Peyer's patch (tissue), 4 donors: ENCODE measurements around the gene CDC25A. TPM values are rescaled to one million over a fixed set of nuclear protein-coding genes. Genes with fewer than 3 reads are reported as not detected.

Experiments used
- DNase-seq, 3 donors: peaks; one replicate each; pipeline ENCODE4 v3.0.0-alpha.2; 2017 to 2019
- H3K27ac ChIP-seq, 4 donors: fragments of 200-600 bp; sonication (generic); one replicate each; pipeline ENCODE4 v1.5.1; 2016 to 2019
- H3K27me3 ChIP-seq, 2 donors: fragments of 200-600 bp; sonication (generic); one replicate each; pipeline ENCODE4 v1.5.1; 2019
- H3K36me3 ChIP-seq, 3 donors: fragments of 200-600 bp; sonication (generic); one replicate each; pipeline ENCODE4 v1.5.1; 2016 to 2019
- H3K4me1 ChIP-seq, 4 donors: fragments of 200-600 bp; sonication (generic); one replicate each; pipeline ENCODE4 v1.5.1; 2016 to 2019
- H3K4me3 ChIP-seq, 4 donors: fragments of 200-600 bp; sonication (generic); 1 replicate in 3 of 4; 2 replicates in 1 of 4; pipeline ENCODE4 v1.5.1; 2016 to 2019; ENCODE audit warnings: mild to moderate bottlenecking in 1 of 4
- H3K9me3 ChIP-seq, 4 donors: fragments of 200-600 bp; sonication (generic); one replicate each; pipeline ENCODE4 v1.5.1; 2016 to 2019; ENCODE audit warnings: mild to moderate bottlenecking in 1 of 4
- CTCF ChIP-seq, 6 experiments: fragments of 450-650 bp in 4 of 6; fragments of 200-600 bp in 2 of 6; sonication (generic) in 1 of 6; IDR thresholded peaks; one replicate each; pipeline ENCODE4 v1.5.1; 2017 to 2019; ENCODE audit warnings: antibody characterized with exemption in 6 of 6, mild to moderate bottlenecking in 3 of 6, moderate library complexity in 1 of 6
- POLR2A ChIP-seq, 2 donors: fragments of 450-650 bp; IDR thresholded peaks; one replicate each; pipeline ENCODE4 v1.5.1; 2017; ENCODE audit warnings: antibody characterized with exemption in 2 of 2, mild to moderate bottlenecking in 2 of 2, moderate library complexity in 2 of 2
- total RNA-seq, 4 donors: library from RNA; depleted of rRNA; stranded (reverse); fragments of >200 nt; gene quantifications; one replicate each; pipeline ENCODE4 v1.1.0, GENCODE V29; 2016

CDC25A gene
- 10 to 100 TPM in 1 of 4 donors, 1 to 10 TPM in 3; 3.3 to 10.4 (median 6.3) TPM for total RNA-seq

- peak within 1 kb of the TSS in 3 of 4 donors; percentile 41 to 63 (median 47) for H3K27ac ChIP-seq
- peaks cover 0 to 12% (median 4%) of the 10 kb centered on the region in 4 donors for H3K4me1 ChIP-seq
- no peaks in the 10 kb centered on the region for H3K27me3 ChIP-seq
- DNase-seq, result peak; percentile 95 to 98 (median 96)
- TF ChIP-seq POLR2A (IDR thresholded peaks at IDR 0.05) (no peak), CTCF (IDR thresholded peaks at IDR 0.05) (no peak)
- H3K9me3 ChIP-seq, result no peaks in the 10 kb centered on the region
- H3K4me3 ChIP-seq, result peak within 1 kb of the TSS; percentile 58 to 85 (median 77)
- no peaks in the 10 kb centered on the region for H3K36me3 ChIP-seq
These were observed at the start of gene CDC25A for GRCh38 chr3:48188266-48189201. TSS of gene CDC25A (minus strand) at chr3:48188417. CDS start at chr3:48187947, 470 bp downstream.

- Histone ChIP-seq H3K27me3 (no peaks in the 10 kb centered on the region), H3K27ac (no peak overlapping the region)
These were observed 48.3 kb upstream of the CDC25A start for GRCh38 chr3:48236531-48236930.

GRCh38 chr3:48233542-48233941, 45.3 kb upstream of the CDC25A start:
- no peaks in the 10 kb centered on the region for H3K36me3 ChIP-seq
- TF ChIP-seq CTCF (IDR thresholded peaks at IDR 0.05), result no peak
- peak overlapping the region in 1 of 4 donors; percentile 42 for H3K27ac ChIP-seq
- no peak overlapping the region for H3K4me3 ChIP-seq
- DNase-seq, result peak in 1 of 3 donors; percentile 2
- H3K9me3 ChIP-seq, result no peaks in the 10 kb centered on the region
- no peaks in the 10 kb centered on the region for H3K27me3 ChIP-seq
- H3K4me1 ChIP-seq, result peaks cover 0 to 14% (median 0%) of the 10 kb centered on the region in 4 donors

More at GRCh38 chr3:48236531-48236930, 48.3 kb upstream of the CDC25A start:
- no peak for TF ChIP-seq POLR2A (IDR thresholded peaks at IDR 0.05)
- TF ChIP-seq CTCF (IDR thresholded peaks at IDR 0.05), result no peak
- peak in 1 of 3 donors; percentile 26 for DNase-seq
- Histone ChIP-seq H3K9me3 (no peaks in the 10 kb centered on the region), H3K36me3 (no peaks in the 10 kb centered on the region), H3K4me1 (peaks cover 0 to 14% (median 0%) of the 10 kb centered on the region in 4 donors), H3K4me3 (no peak overlapping the region)

- peak; percentile 34 to 87 (median 86) for DNase-seq
These were observed 44.5 kb upstream of the CDC25A start for GRCh38 chr3:48232734-48233133.

GRCh38 chr3:48232232-48232631, 44.0 kb upstream of the CDC25A start:
- TF ChIP-seq POLR2A (IDR thresholded peaks at IDR 0.05) (no peak), CTCF (IDR thresholded peaks at IDR 0.05) (no peak)
- no peak for DNase-seq
- no peaks in the 10 kb centered on the region for H3K36me3 ChIP-seq

More at GRCh38 chr3:48232734-48233133, 44.5 kb upstream of the CDC25A start:
- Histone ChIP-seq H3K9me3 (no peaks in the 10 kb centered on the region), H3K36me3 (no peaks in the 10 kb centered on the region), H3K27ac (peak overlapping the region in 1 of 4 donors; percentile 42), H3K27me3 (no peaks in the 10 kb centered on the region), H3K4me3 (no peak overlapping the region), H3K4me1 (peaks cover 0 to 14% (median 0%) of the 10 kb centered on the region in 4 donors)
- TF ChIP-seq CTCF (IDR thresholded peaks at IDR 0.05) (peak; percentile 4 to 47 (median 36)), POLR2A (IDR thresholded peaks at IDR 0.05) (no peak)

More at GRCh38 chr3:48232232-48232631, 44.0 kb upstream of the CDC25A start:
- Histone ChIP-seq H3K27me3 (no peaks in the 10 kb centered on the region), H3K4me3 (no peak overlapping the region), H3K27ac (peak overlapping the region in 1 of 4 donors; percentile 13), H3K4me1 (peaks cover 0 to 14% (median 0%) of the 10 kb centered on the region in 4 donors), H3K9me3 (no peaks in the 10 kb centered on the region)
